Gastroesophageal sphincter (tissue), 3 donors: ENCODE measurements around the gene GAS2L2.

Experiments used
- CTCF ChIP-seq, 4 experiments: fragments of 200-600 bp in 2 of 4; fragments of 450-650 bp in 2 of 4; sonication (generic) in 1 of 4; IDR thresholded peaks; one replicate each; pipeline ENCODE4 v1.5.1; 2017 to 2019; ENCODE audit warnings: antibody characterized with exemption in 4 of 4, mild to moderate bottlenecking in 2 of 4, moderate library complexity in 2 of 4
- EP300 ChIP-seq: sonication (generic); formaldehyde crosslinking; IDR thresholded peaks from one replicate; pipeline ENCODE4 v1.6.1; 2017; ENCODE audit warnings: antibody characterized with exemption, mild to moderate bottlenecking
- POLR2A ChIP-seq, 2 donors: fragments of 450-650 bp; IDR thresholded peaks; one replicate each; pipeline ENCODE4 v1.6.1; 2017; ENCODE audit warnings: antibody characterized with exemption in 2 of 2, mild to moderate bottlenecking in 2 of 2, moderate library complexity in 1 of 2
- POLR2AphosphoS5 ChIP-seq: sonication (generic); formaldehyde crosslinking; IDR thresholded peaks from one replicate; pipeline ENCODE4 v1.6.1; 2017; ENCODE audit warnings: antibody characterized with exemption

- TF ChIP-seq CTCF (IDR thresholded peaks at IDR 0.05): no peak
- TF ChIP-seq POLR2A (IDR thresholded peaks at IDR 0.05): no peak
- TF ChIP-seq POLR2AphosphoS5: no peak
- TF ChIP-seq EP300: no peak
Observed at GRCh38 chr17:35748979-35749378, 4.1 kb downstream of the GAS2L2 start.
